Aorta (tissue), 5 donors: ENCODE measurements around the gene FBXO10. TPM values are rescaled to one million over a fixed set of nuclear protein-coding genes. Genes with fewer than 3 reads are reported as not detected.

Experiments
- ATAC-seq: fragments of 200-7000 bp; cut with Tn5 transposase; one replicate; pipeline ENCODE4 v1.9.1; 2022; ENCODE audit warnings: moderate library complexity; ENCODE audit not compliant: low FRiP score
- DNase-seq, 2 donors: peaks; one replicate each; pipeline ENCODE4 v3.0.0-alpha.2; 2020
- H3K27ac ChIP-seq, 2 donors: one replicate each; pipeline ENCODE4 v1.5.1; 2013; ENCODE audit warnings: low read length in 2 of 2, mild to moderate bottlenecking in 2 of 2, moderate library complexity in 2 of 2, control low read depth in 1 of 2, inconsistent platforms in 1 of 2, low read depth in 1 of 2
- H3K27me3 ChIP-seq, 2 donors: one replicate each; pipeline ENCODE4 v1.6.1; 2013; ENCODE audit warnings: control low read depth in 1 of 2, low read length in 1 of 2, mild to moderate bottlenecking in 1 of 2, moderate library complexity in 1 of 2; ENCODE audit not compliant: insufficient read depth in 2 of 2, control insufficient read depth in 1 of 2
- H3K36me3 ChIP-seq, 2 donors: one replicate each; pipeline ENCODE4 v1.6.1; 2013; ENCODE audit warnings: control low read depth in 1 of 2, low read length in 1 of 2, mild to moderate bottlenecking in 1 of 2; ENCODE audit not compliant: insufficient read depth in 2 of 2, control insufficient read depth in 1 of 2
- H3K4me1 ChIP-seq, 2 donors: one replicate each; pipeline ENCODE4 v1.6.1; 2013; ENCODE audit warnings: low read length in 2 of 2, control low read depth in 1 of 2, mild to moderate bottlenecking in 1 of 2, moderate library complexity in 1 of 2; ENCODE audit not compliant: insufficient read depth in 2 of 2, control insufficient read depth in 1 of 2
- H3K4me3 ChIP-seq, 2 donors: one replicate each; pipeline ENCODE4 v1.5.1; 2013; ENCODE audit warnings: low read length in 2 of 2, control low read depth in 1 of 2, mild to moderate bottlenecking in 1 of 2
- H3K9me3 ChIP-seq: one replicate; pipeline ENCODE4 v1.6.1; 2013; ENCODE audit warnings: mild to moderate bottlenecking, low read length; ENCODE audit not compliant: control insufficient read depth
- WGBS, 2 donors: extraction: QIAGEN DNeasy Blood & Tissue Kit; methylation state at CpG; one replicate each; pipeline ENCODE4 v1.1.7; 2013; 5-methylcytosine and 5-hydroxymethylcytosine counted together
- intact Hi-C, 2 donors: fragments of 100-400 bp; cut with DNase I; formaldehyde crosslinking; loops; one replicate each; pipeline versions ENCODE4 v1.14.2 to v1.15.0; 2022
- polyA plus RNA-seq, 2 donors: library from polyadenylated mRNA; stranded (reverse); fragments of 200-250 nt; gene quantifications; one replicate each; pipeline ENCODE4 v1.2.3, GENCODE V29; 2013
- total RNA-seq, 2 donors: library from RNA; stranded (reverse); fragmentation: NEBNext Ultra II Directional; extraction: Animal tissue kit (Norgen Biotek cat#: 25700); gene quantifications; one replicate each; pipeline ENCODE4 v1.2.1, GENCODE V29; 2021
- donor health status: healthy with polysubstance abuse.
- donor health status: Bipolar disorder and iron deficiency.
- donor health status: DM: no; HTN: no; CAD: no.
- donor health status: DM: no; HTN: no; CAD: no.
- donor health status: DM: yes; HTN: yes; CAD: no.

The FBXO10 gene
- total and polyA plus RNA-seq, 4 donors, result 0.38 to 7.8 (median 6.8) TPM

DNA sequence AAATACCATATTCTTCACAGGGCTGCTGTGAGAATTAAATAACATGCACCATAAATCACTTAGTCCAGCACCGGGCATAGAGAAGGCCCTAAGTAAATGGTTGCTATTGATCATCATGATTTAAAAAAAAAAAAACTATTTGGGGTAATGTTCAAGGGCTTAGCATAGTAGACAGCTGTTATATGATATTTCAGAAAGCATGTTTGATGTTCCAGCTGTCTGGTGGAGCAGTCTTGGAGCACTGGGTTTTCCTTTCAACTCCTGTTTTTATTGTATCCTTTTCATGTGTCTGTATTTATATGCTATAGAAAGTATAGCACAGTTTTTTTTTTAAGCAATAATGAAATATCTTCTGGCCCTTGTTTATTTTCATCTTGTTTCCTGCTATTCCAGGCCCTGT, 44.2 kb upstream of the FBXO10 start:
- no peak overlapping the region for H3K4me3 ChIP-seq
- no peaks in the 10 kb centered on the region for H3K9me3 ChIP-seq
- no peaks in the 10 kb centered on the region for H3K27me3 ChIP-seq
- no peaks in the 10 kb centered on the region for H3K36me3 ChIP-seq
- no peak for DNase-seq
- ATAC-seq, result no peak
- no peaks in the 10 kb centered on the region for H3K4me1 ChIP-seq
- H3K27ac ChIP-seq, result no peak overlapping the region
- WGBS, 2 donors, result 67 to 80% methylated on average over 1 of the region's 1 CpG
- intact Hi-C loops, result no loop called here

DNA sequence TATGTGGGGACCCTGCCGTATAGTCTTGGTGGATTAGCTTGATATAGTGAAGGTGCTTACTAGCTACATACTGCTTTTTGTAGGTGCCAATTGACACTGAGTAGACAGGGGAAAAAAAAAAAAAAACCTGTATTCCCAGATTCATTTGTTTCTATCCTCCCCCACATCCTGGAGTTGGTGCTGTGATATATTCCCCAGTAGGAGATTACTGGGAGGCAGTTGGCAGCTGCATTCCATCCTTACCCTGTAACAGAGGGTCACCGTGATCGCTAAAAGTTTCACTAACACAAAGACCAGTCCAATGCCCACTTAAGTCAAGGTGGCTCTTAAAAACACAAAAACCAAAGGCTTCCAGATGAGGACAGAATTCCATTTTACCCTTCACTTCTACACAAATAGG, 43.6 kb upstream of the FBXO10 start:
- intact Hi-C loops, result no loop called here
- no peak for DNase-seq
- no peak for ATAC-seq
- Histone ChIP-seq H3K27ac (no peak overlapping the region), H3K9me3 (no peaks in the 10 kb centered on the region), H3K4me1 (no peaks in the 10 kb centered on the region), H3K27me3 (no peaks in the 10 kb centered on the region), H3K4me3 (no peak overlapping the region), H3K36me3 (no peaks in the 10 kb centered on the region)
- 80% methylated on average over 3 of the region's 3 CpGs for WGBS, 2 donors

GRCh38 chr9:37618817-37619216, 42.6 kb upstream of the FBXO10 start:
- no peaks in the 10 kb centered on the region for H3K4me1 ChIP-seq
- no peak for DNase-seq
- no peak overlapping the region for H3K4me3 ChIP-seq
- intact Hi-C loops, result no loop called here
- H3K27ac ChIP-seq, result no peak overlapping the region
- no peaks in the 10 kb centered on the region for H3K27me3 ChIP-seq
- ATAC-seq, result no peak
- no peaks in the 10 kb centered on the region for H3K9me3 ChIP-seq
- WGBS, 2 donors, result 81 to 84% methylated on average over 4 of the region's 4 CpGs
- no peaks in the 10 kb centered on the region for H3K36me3 ChIP-seq

GRCh38 chr9:37617832-37618231, 41.7 kb upstream of the FBXO10 start:
- DNase-seq (no peak), ATAC-seq (no peak)
- H3K4me1 ChIP-seq, result no peaks in the 10 kb centered on the region
- no peak overlapping the region for H3K27ac ChIP-seq
- no peaks in the 10 kb centered on the region for H3K9me3 ChIP-seq
- no peaks in the 10 kb centered on the region for H3K27me3 ChIP-seq
- no peaks in the 10 kb centered on the region for H3K36me3 ChIP-seq
- 36 to 41% methylated on average over 4 of the region's 4 CpGs for WGBS, 2 donors
- H3K4me3 ChIP-seq, result no peak overlapping the region
- intact Hi-C loops, result no loop called here

DNA sequence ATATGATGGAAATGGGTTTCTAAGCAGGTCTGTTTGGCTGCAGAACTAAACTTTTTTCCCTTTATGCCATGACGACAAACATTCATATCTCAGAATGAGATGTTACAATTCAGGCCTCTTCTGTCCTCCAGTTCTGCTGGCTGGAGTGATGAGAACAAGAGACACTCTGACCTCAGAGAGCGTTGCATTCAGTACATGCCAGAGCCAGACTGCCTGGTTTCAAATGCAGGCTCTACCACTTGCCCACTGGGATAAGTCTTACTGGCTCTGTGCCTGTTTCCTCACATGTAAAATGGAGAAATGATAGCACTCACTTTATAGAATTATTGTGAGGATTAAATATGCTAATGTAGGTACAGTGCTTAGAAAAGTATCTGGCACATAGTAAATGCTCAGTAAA, 41.0 kb upstream of the FBXO10 start:
- peaks cover 1% of the 10 kb centered on the region for H3K9me3 ChIP-seq
- DNase-seq (no peak), ATAC-seq (no peak)
- H3K27ac ChIP-seq, result no peak overlapping the region
- H3K36me3 ChIP-seq, result no peaks in the 10 kb centered on the region
- H3K27me3 ChIP-seq, result no peaks in the 10 kb centered on the region
- H3K4me1 ChIP-seq, result no peaks in the 10 kb centered on the region
- 76 to 78% methylated on average over 2 of the region's 2 CpGs for WGBS, 2 donors
- intact Hi-C loops, result no loop called here
- no peak overlapping the region for H3K4me3 ChIP-seq

DNA sequence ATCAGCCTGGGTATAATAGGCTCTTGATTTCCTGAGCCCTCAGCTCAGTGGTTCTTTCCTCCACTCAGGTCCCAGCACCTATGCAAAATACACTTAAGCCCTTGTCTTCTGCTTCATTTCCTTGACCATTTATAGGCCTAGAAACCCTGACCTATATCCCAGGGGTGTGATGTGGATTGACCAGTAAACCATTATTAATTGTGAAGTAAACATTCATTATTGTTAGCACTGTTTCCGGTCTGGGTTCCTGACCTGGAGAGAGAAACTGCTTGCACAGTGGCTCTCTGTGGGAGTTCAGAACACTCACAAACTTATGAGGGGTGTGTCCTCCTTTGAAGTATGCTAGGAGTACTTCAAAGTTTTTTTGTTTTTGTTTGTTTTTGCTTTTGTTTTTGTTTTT, 35.8 kb upstream of the FBXO10 start:
- Histone ChIP-seq H3K27me3 (no peaks in the 10 kb centered on the region), H3K36me3 (no peaks in the 10 kb centered on the region)
- WGBS, 2 donors, result 71 to 82% methylated on average over 1 of the region's 1 CpG

GRCh38 chr9:37611014-37611413, 34.8 kb upstream of the FBXO10 start:
- Histone ChIP-seq H3K27ac (no peak overlapping the region), H3K36me3 (no peaks in the 10 kb centered on the region), H3K4me1 (no peaks in the 10 kb centered on the region), H3K9me3 (peaks cover 1% of the 10 kb centered on the region), H3K4me3 (no peak overlapping the region), H3K27me3 (no peaks in the 10 kb centered on the region)
- no peak for DNase-seq
- 63 to 67% methylated on average over 6 of the region's 6 CpGs for WGBS, 2 donors
- ATAC-seq, result no peak
- intact Hi-C loops, result no loop called here

More for the DNA sequence above, 35.8 kb upstream of the FBXO10 start:
- ATAC-seq (no peak), DNase-seq (no peak)
- Histone ChIP-seq H3K27ac (no peak overlapping the region), H3K9me3 (peaks cover 1% of the 10 kb centered on the region), H3K4me3 (no peak overlapping the region), H3K4me1 (no peaks in the 10 kb centered on the region)
- intact Hi-C loops, result no loop called here

GRCh38 chr9:37609735-37610397, 33.7 kb upstream of the FBXO10 start:
- peaks cover 1% of the 10 kb centered on the region for H3K9me3 ChIP-seq
- 68 to 71% methylated on average over 6 of the region's 6 CpGs for WGBS, 2 donors
- no peaks in the 10 kb centered on the region for H3K27me3 ChIP-seq
- no peak for DNase-seq
- ATAC-seq, result no peak
- H3K4me1 ChIP-seq, result no peaks in the 10 kb centered on the region
- no peak overlapping the region for H3K4me3 ChIP-seq
- H3K36me3 ChIP-seq, result no peaks in the 10 kb centered on the region
- H3K27ac ChIP-seq, result no peak overlapping the region
- intact Hi-C loops, result loop anchor here in 1 of 2 donors (10.0 kb wide), 1 partner anchor 55 kb away; no protein-coding TSS in a partner anchor

DNA sequence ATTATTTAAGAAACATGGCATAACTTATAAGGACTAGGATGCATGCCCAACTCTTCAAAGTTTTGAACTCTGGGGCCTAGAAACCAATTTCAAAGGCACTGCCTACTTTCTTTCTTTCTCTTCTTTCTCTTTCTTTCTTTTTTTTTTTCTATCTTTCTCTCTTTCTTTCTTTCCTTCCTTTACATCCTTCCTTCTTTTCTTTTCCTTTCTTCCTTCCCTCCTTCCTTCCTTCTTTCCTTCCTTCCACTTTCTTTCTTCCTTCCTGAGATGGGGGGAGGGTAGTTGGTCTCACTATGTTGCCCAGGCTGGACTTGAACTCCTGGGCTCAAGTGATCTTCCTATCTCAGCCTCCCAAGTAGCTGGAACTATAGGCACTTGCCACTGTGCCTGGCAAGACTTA, 32.1 kb upstream of the FBXO10 start:
- intact Hi-C loops, result loop anchor here in 1 of 2 donors (10.0 kb wide), 1 partner anchor 53 kb away; no protein-coding TSS in a partner anchor
- no peak for DNase-seq
- Histone ChIP-seq H3K36me3 (no peaks in the 10 kb centered on the region), H3K4me3 (no peak overlapping the region), H3K27me3 (no peaks in the 10 kb centered on the region), H3K27ac (no peak overlapping the region), H3K9me3 (peaks cover 1% of the 10 kb centered on the region), H3K4me1 (no peaks in the 10 kb centered on the region)
- no peak for ATAC-seq
